Spleen (tissue), 7 donors: ENCODE data around the gene OR8H3.

Experiments used
- POLR2A ChIP-seq, 3 donors: fragments of 450-650 bp; IDR thresholded peaks; one replicate each; pipeline ENCODE4 v1.5.1; 2017; ENCODE audit warnings: antibody characterized with exemption in 3 of 3, mild to moderate bottlenecking in 1 of 3
- POLR2AphosphoS5 ChIP-seq, 3 donors: sonication (generic); formaldehyde crosslinking; IDR thresholded peaks; one replicate each; pipeline ENCODE4 v1.5.1; 2017; ENCODE audit warnings: antibody characterized with exemption in 3 of 3
- TF ChIP-seq, protein P1 (sequence below), 11 experiments: fragments of 200-600 bp in 7 of 11; fragments of 450-650 bp in 4 of 11; sonication (generic) in 4 of 11; IDR thresholded peaks in 8 of 11; conservative IDR thresholded peaks in 3 of 11; 1 replicate in 7 of 11; 2 replicates in 4 of 11; pipeline versions ENCODE4 v1.4.0 to v1.8.0; 2016 to 2021; ENCODE audit warnings: antibody characterized with exemption in 11 of 11, inconsistent platforms in 4 of 11, mild to moderate bottlenecking in 1 of 11
- donor health status: DM: no; HTN: no; CAD: no; lungs with moderate emphysema.
- donor health status: DM: no; HTN: no; CAD: no.
- donor health status: DM: no; HTN: no; CAD: no.

GRCh38 chr11:56152333-56152732 lies 30.2 kb downstream of the OR8H3 start:
- TF ChIP-seq, protein P1, sequence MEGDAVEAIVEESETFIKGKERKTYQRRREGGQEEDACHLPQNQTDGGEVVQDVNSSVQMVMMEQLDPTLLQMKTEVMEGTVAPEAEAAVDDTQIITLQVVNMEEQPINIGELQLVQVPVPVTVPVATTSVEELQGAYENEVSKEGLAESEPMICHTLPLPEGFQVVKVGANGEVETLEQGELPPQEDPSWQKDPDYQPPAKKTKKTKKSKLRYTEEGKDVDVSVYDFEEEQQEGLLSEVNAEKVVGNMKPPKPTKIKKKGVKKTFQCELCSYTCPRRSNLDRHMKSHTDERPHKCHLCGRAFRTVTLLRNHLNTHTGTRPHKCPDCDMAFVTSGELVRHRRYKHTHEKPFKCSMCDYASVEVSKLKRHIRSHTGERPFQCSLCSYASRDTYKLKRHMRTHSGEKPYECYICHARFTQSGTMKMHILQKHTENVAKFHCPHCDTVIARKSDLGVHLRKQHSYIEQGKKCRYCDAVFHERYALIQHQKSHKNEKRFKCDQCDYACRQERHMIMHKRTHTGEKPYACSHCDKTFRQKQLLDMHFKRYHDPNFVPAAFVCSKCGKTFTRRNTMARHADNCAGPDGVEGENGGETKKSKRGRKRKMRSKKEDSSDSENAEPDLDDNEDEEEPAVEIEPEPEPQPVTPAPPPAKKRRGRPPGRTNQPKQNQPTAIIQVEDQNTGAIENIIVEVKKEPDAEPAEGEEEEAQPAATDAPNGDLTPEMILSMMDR (IDR thresholded peaks at IDR 0.05 in 8 of 11, conservative IDR thresholded peaks at IDR 0.05 in 3 of 11) = no peak
- no peak for TF ChIP-seq POLR2A (IDR thresholded peaks at IDR 0.05)
- TF ChIP-seq POLR2AphosphoS5 (IDR thresholded peaks at IDR 0.05) = no peak
